ENCODE measurements around the gene MTFR1L.
A peak's percentile ranks its signal among the peaks of the same experiment; 100 is the strongest.

DNA sequence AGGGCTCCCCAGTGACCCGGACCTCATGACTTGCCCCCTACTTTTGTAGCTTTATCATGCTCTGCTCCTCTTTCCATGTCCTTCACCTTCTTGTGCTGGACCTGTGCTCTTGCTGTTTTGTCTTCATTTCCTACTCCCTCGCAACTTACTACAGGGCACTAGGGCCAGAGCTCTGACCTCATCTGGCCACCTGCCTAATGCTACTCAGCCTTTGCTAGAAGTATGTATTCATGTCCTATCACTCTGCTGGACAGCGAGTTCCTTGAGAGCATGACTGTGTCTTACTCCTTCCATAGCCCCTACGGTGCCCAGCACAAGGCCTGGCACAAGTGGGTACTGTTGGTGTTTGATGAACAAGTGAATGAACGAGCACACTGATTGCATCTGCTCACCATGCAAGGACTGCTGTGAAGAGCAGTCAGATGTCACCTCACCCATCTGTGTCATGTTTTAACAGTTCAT lies 1.9 kb downstream of the MTFR1L start:
- TF ChIP-seq POLR2A (IDR thresholded peaks at IDR 0.05) = peak in 1 of 2 donors; percentile 15
- TF ChIP-seq, protein P1, sequence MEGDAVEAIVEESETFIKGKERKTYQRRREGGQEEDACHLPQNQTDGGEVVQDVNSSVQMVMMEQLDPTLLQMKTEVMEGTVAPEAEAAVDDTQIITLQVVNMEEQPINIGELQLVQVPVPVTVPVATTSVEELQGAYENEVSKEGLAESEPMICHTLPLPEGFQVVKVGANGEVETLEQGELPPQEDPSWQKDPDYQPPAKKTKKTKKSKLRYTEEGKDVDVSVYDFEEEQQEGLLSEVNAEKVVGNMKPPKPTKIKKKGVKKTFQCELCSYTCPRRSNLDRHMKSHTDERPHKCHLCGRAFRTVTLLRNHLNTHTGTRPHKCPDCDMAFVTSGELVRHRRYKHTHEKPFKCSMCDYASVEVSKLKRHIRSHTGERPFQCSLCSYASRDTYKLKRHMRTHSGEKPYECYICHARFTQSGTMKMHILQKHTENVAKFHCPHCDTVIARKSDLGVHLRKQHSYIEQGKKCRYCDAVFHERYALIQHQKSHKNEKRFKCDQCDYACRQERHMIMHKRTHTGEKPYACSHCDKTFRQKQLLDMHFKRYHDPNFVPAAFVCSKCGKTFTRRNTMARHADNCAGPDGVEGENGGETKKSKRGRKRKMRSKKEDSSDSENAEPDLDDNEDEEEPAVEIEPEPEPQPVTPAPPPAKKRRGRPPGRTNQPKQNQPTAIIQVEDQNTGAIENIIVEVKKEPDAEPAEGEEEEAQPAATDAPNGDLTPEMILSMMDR (IDR thresholded peaks at IDR 0.05) = no peak

All from thyroid gland (tissue), 4 donors.